Suprapubic skin (tissue), 4 donors: ENCODE data around the gene CDSN. TPM values are rescaled to one million over a fixed set of nuclear protein-coding genes. Genes with fewer than 3 reads are reported as not detected.
"Not testable (repeated sequence)": the region's sequence is repeated elsewhere in the genome, so short reads cannot be mapped to it uniquely, and the experiment has no call there.

Experiments
- DNase-seq, 2 donors: peaks; one replicate each; pipeline ENCODE4 v3.0.0-alpha.2; 2019; ENCODE audit warnings: low spot score in 2 of 2
- H3K27ac ChIP-seq: fragments of 200-600 bp; sonication (generic); one replicate; pipeline ENCODE4 v1.5.1; 2019
- H3K27me3 ChIP-seq: fragments of 200-600 bp; sonication (generic); one replicate; pipeline ENCODE4 v1.5.1; 2019
- H3K36me3 ChIP-seq: fragments of 200-600 bp; sonication (generic); one replicate; pipeline ENCODE4 v1.5.1; 2019
- H3K4me1 ChIP-seq: fragments of 200-600 bp; sonication (generic); one replicate; pipeline ENCODE4 v1.5.1; 2019
- H3K4me3 ChIP-seq: fragments of 200-600 bp; sonication (generic); one replicate; pipeline ENCODE4 v1.5.1; 2019; ENCODE audit warnings: mild to moderate bottlenecking
- H3K9me3 ChIP-seq: fragments of 200-600 bp; sonication (generic); one replicate; pipeline ENCODE4 v1.5.1; 2019
- EP300 ChIP-seq: sonication (generic); formaldehyde crosslinking; IDR thresholded peaks from one replicate; pipeline ENCODE4 v1.6.1; 2017; ENCODE audit warnings: antibody characterized with exemption
- POLR2A ChIP-seq, 2 donors: fragments of 450-650 bp; IDR thresholded peaks; one replicate each; pipeline ENCODE4 v1.6.1; 2017; ENCODE audit warnings: antibody characterized with exemption in 2 of 2, mild to moderate bottlenecking in 2 of 2, moderate library complexity in 2 of 2
- POLR2AphosphoS5 ChIP-seq, 3 donors: sonication (generic); formaldehyde crosslinking; IDR thresholded peaks; one replicate each; pipeline ENCODE4 v1.6.1; 2017; ENCODE audit warnings: antibody characterized with exemption in 3 of 3
- WGBS: methylation state at CpG from one replicate; pipeline ENCODE4 v1.1.5; 2018; 5-methylcytosine and 5-hydroxymethylcytosine counted together
- total RNA-seq, 4 donors: library from RNA; depleted of rRNA; stranded (reverse); fragments of >200 nt; gene quantifications; one replicate each; pipeline ENCODE4 v1.1.0, GENCODE V29; 2016
- TF ChIP-seq, protein P1 (sequence below), 2 donors: fragments of 200-600 bp in 1 of 2; fragments of 450-650 bp in 1 of 2; sonication (generic) in 1 of 2; IDR thresholded peaks; one replicate each; pipeline ENCODE4 v1.5.1; 2016 to 2019; ENCODE audit warnings: antibody characterized with exemption in 2 of 2, mild to moderate bottlenecking in 1 of 2, moderate library complexity in 1 of 2

Gene CDSN, protein sequence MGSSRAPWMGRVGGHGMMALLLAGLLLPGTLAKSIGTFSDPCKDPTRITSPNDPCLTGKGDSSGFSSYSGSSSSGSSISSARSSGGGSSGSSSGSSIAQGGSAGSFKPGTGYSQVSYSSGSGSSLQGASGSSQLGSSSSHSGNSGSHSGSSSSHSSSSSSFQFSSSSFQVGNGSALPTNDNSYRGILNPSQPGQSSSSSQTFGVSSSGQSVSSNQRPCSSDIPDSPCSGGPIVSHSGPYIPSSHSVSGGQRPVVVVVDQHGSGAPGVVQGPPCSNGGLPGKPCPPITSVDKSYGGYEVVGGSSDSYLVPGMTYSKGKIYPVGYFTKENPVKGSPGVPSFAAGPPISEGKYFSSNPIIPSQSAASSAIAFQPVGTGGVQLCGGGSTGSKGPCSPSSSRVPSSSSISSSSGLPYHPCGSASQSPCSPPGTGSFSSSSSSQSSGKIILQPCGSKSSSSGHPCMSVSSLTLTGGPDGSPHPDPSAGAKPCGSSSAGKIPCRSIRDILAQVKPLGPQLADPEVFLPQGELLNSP
- total RNA-seq: 100 to 1,000 TPM in 3 of 4 donors, 10 to 100 TPM in 1; 16.3 to 598 (median 403) TPM

DNA sequence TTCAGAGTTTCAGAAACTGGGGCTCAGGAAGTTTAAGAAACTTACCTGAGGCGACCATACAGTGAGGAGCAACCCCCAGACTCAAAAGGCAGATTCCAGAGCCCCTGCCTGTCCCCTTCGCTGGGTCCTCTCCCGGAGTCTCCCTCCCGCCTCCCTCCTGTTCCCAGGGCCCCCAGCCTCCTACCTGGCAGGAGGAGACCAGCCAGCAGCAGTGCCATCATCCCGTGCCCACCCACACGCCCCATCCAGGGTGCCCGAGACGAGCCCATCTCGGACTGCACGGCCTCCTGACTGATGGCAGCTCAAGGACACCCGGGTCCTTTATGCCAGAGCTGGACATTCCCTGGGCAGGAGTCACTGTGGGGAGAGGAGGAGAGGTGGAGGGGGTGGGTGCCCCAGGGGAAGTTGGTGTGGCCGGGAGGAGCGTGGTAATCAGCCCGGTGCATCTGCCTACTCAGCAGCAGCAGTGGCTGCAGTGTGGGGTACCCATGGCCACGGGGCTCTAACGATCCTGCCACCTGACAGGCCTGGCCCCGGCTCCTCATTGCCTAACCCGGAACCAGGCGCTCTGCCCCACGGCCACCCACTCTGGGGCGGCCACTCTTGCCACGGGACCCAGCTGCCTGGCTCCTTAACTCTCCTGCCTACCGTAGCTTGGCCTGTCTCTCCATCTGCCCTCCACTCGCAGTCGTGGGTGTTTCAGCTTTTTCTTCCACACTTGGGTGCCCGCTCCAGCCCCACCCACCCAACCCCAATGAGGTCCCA lies at the start of gene CDSN:
Gene CDSN, minus strand, starts transcription at position 296 of the 765 bp plus-strand sequence. Its CDS starts 27 bp downstream, at position 269.
- no peak for DNase-seq
- Histone ChIP-seq H3K9me3 (no peaks in the 10 kb centered on the region), H3K27ac (no peak within 1 kb of the TSS), H3K4me3 (no peak within 1 kb of the TSS), H3K27me3 (no peaks in the 10 kb centered on the region), H3K4me1 (peaks cover 64% of the 10 kb centered on the region), H3K36me3 (no peaks in the 10 kb centered on the region)
- TF ChIP-seq, protein P1, sequence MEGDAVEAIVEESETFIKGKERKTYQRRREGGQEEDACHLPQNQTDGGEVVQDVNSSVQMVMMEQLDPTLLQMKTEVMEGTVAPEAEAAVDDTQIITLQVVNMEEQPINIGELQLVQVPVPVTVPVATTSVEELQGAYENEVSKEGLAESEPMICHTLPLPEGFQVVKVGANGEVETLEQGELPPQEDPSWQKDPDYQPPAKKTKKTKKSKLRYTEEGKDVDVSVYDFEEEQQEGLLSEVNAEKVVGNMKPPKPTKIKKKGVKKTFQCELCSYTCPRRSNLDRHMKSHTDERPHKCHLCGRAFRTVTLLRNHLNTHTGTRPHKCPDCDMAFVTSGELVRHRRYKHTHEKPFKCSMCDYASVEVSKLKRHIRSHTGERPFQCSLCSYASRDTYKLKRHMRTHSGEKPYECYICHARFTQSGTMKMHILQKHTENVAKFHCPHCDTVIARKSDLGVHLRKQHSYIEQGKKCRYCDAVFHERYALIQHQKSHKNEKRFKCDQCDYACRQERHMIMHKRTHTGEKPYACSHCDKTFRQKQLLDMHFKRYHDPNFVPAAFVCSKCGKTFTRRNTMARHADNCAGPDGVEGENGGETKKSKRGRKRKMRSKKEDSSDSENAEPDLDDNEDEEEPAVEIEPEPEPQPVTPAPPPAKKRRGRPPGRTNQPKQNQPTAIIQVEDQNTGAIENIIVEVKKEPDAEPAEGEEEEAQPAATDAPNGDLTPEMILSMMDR (IDR thresholded peaks at IDR 0.05): no peak
- TF ChIP-seq EP300 (no peak), POLR2AphosphoS5 (IDR thresholded peaks at IDR 0.05) (no peak)
- 71% methylated on average over 19 of the region's 26 CpGs for WGBS

DNA sequence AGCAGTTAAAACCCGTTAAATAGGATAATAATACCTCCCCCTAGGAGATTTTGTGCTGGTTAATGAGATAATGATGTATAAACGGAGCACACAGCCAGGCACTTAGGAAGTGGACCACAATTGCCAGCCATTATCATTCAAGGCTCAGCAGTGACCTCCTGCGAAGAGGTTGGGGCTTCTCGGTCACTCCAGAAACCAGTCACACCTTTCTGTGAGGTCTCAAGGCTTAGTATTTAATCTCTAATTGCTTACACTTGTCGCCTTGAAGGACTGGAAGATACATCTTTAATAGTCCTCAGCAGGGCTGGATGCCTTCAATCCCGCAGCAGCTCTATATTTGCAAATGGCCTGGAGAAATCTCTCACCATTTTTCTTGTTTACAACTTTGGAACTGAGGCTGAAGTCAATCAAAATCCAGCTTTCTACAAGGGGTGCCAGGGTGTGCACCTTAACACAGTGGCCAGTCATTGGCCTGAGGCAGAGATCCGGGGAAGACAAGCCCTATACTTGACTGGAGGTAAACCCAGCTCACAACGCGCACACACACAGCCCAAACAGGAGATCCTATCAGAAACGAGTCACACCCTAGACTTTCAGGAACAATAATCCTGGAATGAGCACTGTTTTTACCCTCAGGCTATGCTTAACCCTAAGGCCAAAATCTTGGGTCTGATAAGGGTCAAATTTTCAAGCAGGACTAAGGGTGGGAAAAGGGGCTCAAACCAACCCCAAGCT lies 49.0 kb upstream of the CDSN start:
- Histone ChIP-seq H3K4me1 (no peaks in the 10 kb centered on the region), H3K27me3 (no peaks in the 10 kb centered on the region), H3K9me3 (no peaks in the 10 kb centered on the region), H3K27ac (no peak overlapping the region), H3K4me3 (no peak overlapping the region), H3K36me3 (no peaks in the 10 kb centered on the region)
- no peak for DNase-seq
- 68% methylated on average over 10 of the region's 10 CpGs for WGBS
- TF ChIP-seq POLR2A (IDR thresholded peaks at IDR 0.05) (no peak), POLR2AphosphoS5 (IDR thresholded peaks at IDR 0.05) (no peak), EP300 (no peak)
- TF ChIP-seq, protein P1 (IDR thresholded peaks at IDR 0.05): no peak

DNA sequence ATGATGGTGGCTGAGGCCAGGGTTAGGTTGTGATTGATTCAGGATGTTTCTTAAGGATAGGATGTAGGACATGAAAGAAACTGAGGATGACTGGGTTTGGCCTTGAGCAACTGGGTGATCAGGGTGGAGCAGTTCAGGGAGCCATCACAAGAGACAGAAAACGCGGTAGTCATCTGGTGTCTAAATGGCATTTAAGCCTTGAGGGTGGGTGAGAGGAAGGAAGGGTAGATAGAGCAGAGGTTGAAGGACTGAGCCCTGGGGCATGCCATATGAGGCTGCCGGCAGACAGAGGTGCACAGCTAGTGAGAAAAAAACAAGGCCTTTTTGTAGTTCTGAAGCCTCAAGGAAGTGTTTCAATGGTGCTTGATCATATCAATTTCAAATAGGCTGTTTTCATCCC lies 48.4 kb upstream of the CDSN start:
- no peak overlapping the region for H3K4me3 ChIP-seq
- H3K27ac ChIP-seq: no peak overlapping the region
- 66% methylated on average over 3 of the region's 3 CpGs for WGBS
- no peak for DNase-seq
- no peaks in the 10 kb centered on the region for H3K9me3 ChIP-seq
- TF ChIP-seq, protein P1 (IDR thresholded peaks at IDR 0.05): no peak
- TF ChIP-seq EP300 (no peak), POLR2AphosphoS5 (IDR thresholded peaks at IDR 0.05) (no peak), POLR2A (IDR thresholded peaks at IDR 0.05) (no peak)
- H3K36me3 ChIP-seq: no peaks in the 10 kb centered on the region
- no peaks in the 10 kb centered on the region for H3K27me3 ChIP-seq
- no peaks in the 10 kb centered on the region for H3K4me1 ChIP-seq

DNA sequence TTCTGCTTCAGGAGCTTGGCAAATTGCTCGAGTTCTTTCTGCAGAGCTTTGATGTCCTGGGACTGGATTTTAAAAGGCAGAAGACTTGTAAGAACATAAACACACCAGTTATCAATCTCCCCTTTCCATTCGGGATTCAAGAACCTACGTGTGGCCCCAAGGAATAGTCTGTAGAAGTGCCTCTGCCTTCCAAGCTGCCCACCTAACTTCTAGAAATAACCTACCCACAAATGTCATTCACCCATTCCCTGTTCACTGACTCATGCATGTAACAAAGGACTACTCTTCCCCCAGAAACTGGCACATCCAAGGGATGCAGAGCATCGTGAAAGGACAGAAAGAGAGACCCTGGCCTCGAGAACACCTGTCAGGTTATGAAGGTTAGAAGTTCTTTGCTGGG lies 45.7 kb upstream of the CDSN start:
- TF ChIP-seq POLR2AphosphoS5 (IDR thresholded peaks at IDR 0.05) (no peak), POLR2A (IDR thresholded peaks at IDR 0.05) (no peak), EP300 (no peak)
- TF ChIP-seq, protein P1 (IDR thresholded peaks at IDR 0.05): no peak
- no peak overlapping the region for H3K27ac ChIP-seq
- H3K27me3 ChIP-seq: no peaks in the 10 kb centered on the region
- 71% methylated on average over 5 of the region's 5 CpGs for WGBS
- no peaks in the 10 kb centered on the region for H3K9me3 ChIP-seq
- DNase-seq: no peak
- no peaks in the 10 kb centered on the region for H3K4me1 ChIP-seq
- H3K36me3 ChIP-seq: peaks cover 8% of the 10 kb centered on the region
- H3K4me3 ChIP-seq: no peak overlapping the region

DNA sequence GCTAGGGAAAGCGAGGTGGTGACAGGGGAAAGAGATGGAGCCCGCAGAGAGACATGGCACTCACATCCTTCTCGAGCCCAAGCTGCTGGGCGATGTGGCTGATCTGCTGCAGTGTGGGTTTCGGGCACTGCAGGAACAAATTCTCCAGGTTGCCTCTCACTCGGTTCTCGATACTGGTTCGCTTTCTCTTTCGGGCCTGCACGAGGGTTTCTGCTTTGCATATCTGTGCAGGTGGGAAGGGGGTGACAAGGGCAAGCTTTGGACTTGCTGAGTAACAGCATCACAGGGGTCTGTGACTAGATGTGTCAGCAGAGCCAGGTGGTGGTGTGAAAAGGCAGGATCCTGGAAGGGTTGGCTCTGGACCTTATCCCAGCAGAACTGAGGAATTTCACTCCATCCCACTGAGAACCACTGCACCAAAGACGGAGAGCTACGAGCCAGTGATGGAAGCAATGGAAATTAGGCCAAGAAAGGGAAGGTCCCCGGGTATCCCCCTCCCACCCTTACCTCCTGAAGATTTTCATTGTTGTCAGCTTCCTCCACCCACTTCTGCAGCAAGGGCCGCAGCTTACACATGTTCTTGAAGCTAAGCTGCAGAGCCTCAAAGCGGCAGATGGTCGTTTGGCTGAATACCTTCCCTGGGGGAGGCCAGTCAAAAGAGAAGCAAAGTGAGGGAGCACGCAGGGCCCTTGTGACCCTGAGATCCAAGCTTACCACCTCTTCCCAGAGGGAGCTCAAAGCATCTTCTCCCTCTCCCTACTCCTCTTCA lies 45.0 kb upstream of the CDSN start:
- H3K27me3 ChIP-seq, DNase-seq, H3K4me1 ChIP-seq, H3K4me3 ChIP-seq, H3K9me3 ChIP-seq, H3K36me3 ChIP-seq, H3K27ac ChIP-seq: not testable (repeated sequence)
- WGBS: 84% methylated on average over 17 of the region's 17 CpGs

DNA sequence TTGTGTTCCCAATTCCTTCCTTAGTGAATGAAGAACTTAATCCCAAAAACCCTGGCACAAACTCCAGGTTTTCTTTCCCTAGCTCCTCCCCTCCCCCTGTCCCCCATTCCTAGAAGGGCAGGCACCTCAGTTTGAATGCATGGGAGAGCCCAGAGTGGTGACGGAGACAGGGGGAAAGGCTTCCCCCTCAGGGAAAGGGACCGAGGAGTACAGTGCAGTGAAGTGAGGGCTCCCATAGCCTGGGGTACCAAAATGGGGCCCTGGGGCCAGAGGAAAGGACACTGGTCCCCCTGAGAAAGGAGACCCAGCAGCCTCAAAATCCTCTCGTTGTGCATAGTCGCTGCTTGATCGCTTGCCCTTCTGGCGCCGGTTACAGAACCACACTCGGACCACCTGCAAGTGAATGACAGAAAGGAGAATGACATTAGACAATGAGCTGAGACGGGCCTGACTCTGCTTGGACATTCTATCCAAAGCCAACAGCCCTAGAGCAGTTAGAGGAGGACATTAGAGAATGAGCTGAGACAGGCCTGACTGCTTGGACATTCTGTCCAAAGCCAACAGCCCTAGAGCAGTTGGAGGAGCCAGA lies 44.3 kb upstream of the CDSN start:
- WGBS: 94% methylated on average over 7 of the region's 9 CpGs
- not testable (repeated sequence) for H3K4me3 ChIP-seq, H3K27me3 ChIP-seq, DNase-seq, H3K9me3 ChIP-seq, H3K27ac ChIP-seq, H3K4me1 ChIP-seq, H3K36me3 ChIP-seq
